A673 (cell line): ENCODE data around the gene SLC25A13. TPM values are rescaled to one million over a fixed set of nuclear protein-coding genes. Genes with fewer than 3 reads are reported as not detected.

Experiments
- BruUV-seq: library from RNA; stranded (reverse); fragments of 400-500 nt; replicated peaks from 2 replicates; lab custom pipeline; 2021; lab: Mats Ljungman, UMichigan
- CTCF ChIA-PET: fragments of 300-600 bp; sonication (Branson Sonifier 250); formaldehyde crosslinking; loops from one replicate; lab custom pipeline; 2022; ENCODE audit warnings: antibody characterized with exemption; lab: Charles Lee
- POLR2A ChIA-PET: fragments of 300-600 bp; sonication (Branson Sonifier 250); formaldehyde crosslinking; loops from one replicate; lab custom pipeline; 2022; ENCODE audit warnings: antibody characterized with exemption; ENCODE audit not compliant: low non-redundant PET; lab: Charles Lee
- DNase-seq: peaks from one replicate; pipeline ENCODE4 v3.0.0-alpha.2; 2015; ENCODE audit warnings: low spot score
- H3K27ac ChIP-seq: fragments of 200-600 bp; sonication (generic); 2 replicates; pipeline ENCODE4 v1.5.1; 2016; ENCODE audit warnings: mixed run types, low read depth, mild to moderate bottlenecking, mixed read lengths, antibody characterized with exemption, low read length; ENCODE audit not compliant: poor library complexity, severe bottlenecking
- H3K27me3 ChIP-seq: fragments of 200-600 bp; sonication (generic); replicated peaks from 2 replicates; pipeline ENCODE4 v1.6.1; 2017; ENCODE audit warnings: mixed run types, low read depth, mild to moderate bottlenecking, mixed read lengths, antibody characterized with exemption, low read length; ENCODE audit not compliant: insufficient read depth, poor library complexity
- H3K36me3 ChIP-seq: fragments of 200-600 bp; sonication (generic); 2 replicates; pipeline ENCODE4 v1.6.1; 2016; ENCODE audit warnings: mixed run types, mild to moderate bottlenecking, mixed read lengths, antibody characterized with exemption, low read length; ENCODE audit not compliant: insufficient read depth, poor library complexity, severe bottlenecking
- H3K4me1 ChIP-seq: fragments of 200-600 bp; sonication (generic); 2 replicates; pipeline ENCODE4 v1.6.1; 2017; ENCODE audit warnings: mixed run types, mild to moderate bottlenecking, mixed read lengths, antibody characterized with exemption, low read length; ENCODE audit not compliant: insufficient read depth, poor library complexity, severe bottlenecking
- H3K4me3 ChIP-seq: fragments of 200-600 bp; sonication (generic); 2 replicates; pipeline ENCODE4 v1.5.1; 2016; ENCODE audit warnings: low read depth, mixed run types, mild to moderate bottlenecking, mixed read lengths, low read length; ENCODE audit not compliant: poor library complexity, severe bottlenecking
- H3K9me3 ChIP-seq: fragments of 200-600 bp; sonication (generic); 2 replicates; pipeline ENCODE4 v1.6.1; 2016; ENCODE audit warnings: mixed run types, low read depth, mild to moderate bottlenecking, mixed read lengths, antibody characterized with exemption, low read length; ENCODE audit not compliant: poor library complexity, severe bottlenecking
- EZH2 ChIP-seq: fragments of 200-600 bp; sonication (generic); IDR thresholded peaks from 2 replicates; pipeline ENCODE4 v1.6.1; 2017; ENCODE audit warnings: borderline replicate concordance, low read depth, mild to moderate bottlenecking, mixed read lengths, antibody characterized with exemption, low read length; ENCODE audit not compliant: poor library complexity, severe bottlenecking
- intact Hi-C: fragments of 100-400 bp; cut with micrococcal nuclease; formaldehyde crosslinking; loops from one replicate; pipeline ENCODE4 v1.10.0; 2022; ENCODE audit not compliant: unreplicated experiment
- total RNA-seq: library from RNA; stranded (reverse); gene quantifications from 2 replicates; pipeline ENCODE4 v1.2.3, GENCODE V29; 2021
- TF ChIP-seq, protein P1 (sequence below): fragments of 300-800, 200-600 bp; sonication (generic); conservative IDR thresholded peaks from 2 replicates; pipeline ENCODE4 v1.5.1; 2017; ENCODE audit warnings: low read depth, mild to moderate bottlenecking, antibody characterized with exemption, low read length, moderate library complexity, mixed read lengths

SLC25A13 gene
- total RNA-seq, 1 experiment from 2014 or later, result 22.7 TPM

DNA sequence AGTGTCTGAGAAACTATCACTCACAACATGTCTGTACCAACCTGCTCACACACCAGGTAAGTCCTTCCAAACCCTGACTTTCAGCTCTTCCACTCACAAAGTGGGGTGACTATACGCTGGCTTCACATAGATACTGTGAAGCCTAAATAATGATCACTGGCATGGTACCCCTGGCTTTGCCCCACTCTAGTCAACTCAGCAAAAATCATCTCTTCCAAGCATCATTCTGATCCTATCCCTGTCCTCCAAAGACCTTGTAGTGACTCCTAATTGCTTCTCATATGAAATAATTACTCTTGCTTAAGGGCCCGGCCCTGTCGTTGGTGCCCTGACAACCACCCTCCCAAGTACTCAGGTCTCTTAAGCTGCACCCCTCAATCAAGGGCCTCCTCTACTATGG, 97.8 kb downstream of the SLC25A13 start:
- BruUV-seq, result no TSS peak
- no peak for TF ChIP-seq EZH2
- TF ChIP-seq, protein P1, sequence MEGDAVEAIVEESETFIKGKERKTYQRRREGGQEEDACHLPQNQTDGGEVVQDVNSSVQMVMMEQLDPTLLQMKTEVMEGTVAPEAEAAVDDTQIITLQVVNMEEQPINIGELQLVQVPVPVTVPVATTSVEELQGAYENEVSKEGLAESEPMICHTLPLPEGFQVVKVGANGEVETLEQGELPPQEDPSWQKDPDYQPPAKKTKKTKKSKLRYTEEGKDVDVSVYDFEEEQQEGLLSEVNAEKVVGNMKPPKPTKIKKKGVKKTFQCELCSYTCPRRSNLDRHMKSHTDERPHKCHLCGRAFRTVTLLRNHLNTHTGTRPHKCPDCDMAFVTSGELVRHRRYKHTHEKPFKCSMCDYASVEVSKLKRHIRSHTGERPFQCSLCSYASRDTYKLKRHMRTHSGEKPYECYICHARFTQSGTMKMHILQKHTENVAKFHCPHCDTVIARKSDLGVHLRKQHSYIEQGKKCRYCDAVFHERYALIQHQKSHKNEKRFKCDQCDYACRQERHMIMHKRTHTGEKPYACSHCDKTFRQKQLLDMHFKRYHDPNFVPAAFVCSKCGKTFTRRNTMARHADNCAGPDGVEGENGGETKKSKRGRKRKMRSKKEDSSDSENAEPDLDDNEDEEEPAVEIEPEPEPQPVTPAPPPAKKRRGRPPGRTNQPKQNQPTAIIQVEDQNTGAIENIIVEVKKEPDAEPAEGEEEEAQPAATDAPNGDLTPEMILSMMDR, result no peak
- POLR2A ChIA-PET, result no interaction called here
- no peaks in the 10 kb centered on the region for H3K9me3 ChIP-seq
- H3K4me1 ChIP-seq, result no peaks in the 10 kb centered on the region
- intact Hi-C loops, result loop anchor here (10.0 kb wide), 1 partner anchor 801 kb away; the partner anchor contains the start of gene DLX5
- DNase-seq, result no peak
- H3K4me3 ChIP-seq, result no peak overlapping the region
- H3K27me3 ChIP-seq, result no peaks in the 10 kb centered on the region
- no peaks in the 10 kb centered on the region for H3K36me3 ChIP-seq
- CTCF ChIA-PET, result no interaction called here
- H3K27ac ChIP-seq, result no peak overlapping the region

DNA sequence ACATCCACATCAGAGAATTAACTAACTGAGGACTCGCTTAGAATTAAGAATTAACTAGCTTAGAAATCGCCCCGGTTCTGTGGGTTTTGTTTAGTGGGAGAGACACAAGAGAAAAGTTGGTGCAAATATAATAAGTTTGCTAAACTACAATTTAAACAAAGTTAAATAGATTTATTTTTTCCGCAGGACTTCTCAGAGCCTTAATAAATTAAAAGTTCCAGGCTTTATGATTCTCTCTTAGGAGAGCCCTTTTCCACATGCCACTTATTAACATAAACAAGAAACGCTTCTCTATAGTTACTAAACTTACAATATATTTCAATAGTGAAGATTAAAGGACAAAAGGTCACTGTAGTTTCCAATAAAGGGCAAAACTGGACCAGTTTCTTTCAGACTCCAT, 100.0 kb downstream of the SLC25A13 start:
- POLR2A ChIA-PET, result no interaction called here
- intact Hi-C loops, result loop anchor here (10.0 kb wide), 1 partner anchor 803 kb away; the partner anchor contains the start of gene DLX5

DNA sequence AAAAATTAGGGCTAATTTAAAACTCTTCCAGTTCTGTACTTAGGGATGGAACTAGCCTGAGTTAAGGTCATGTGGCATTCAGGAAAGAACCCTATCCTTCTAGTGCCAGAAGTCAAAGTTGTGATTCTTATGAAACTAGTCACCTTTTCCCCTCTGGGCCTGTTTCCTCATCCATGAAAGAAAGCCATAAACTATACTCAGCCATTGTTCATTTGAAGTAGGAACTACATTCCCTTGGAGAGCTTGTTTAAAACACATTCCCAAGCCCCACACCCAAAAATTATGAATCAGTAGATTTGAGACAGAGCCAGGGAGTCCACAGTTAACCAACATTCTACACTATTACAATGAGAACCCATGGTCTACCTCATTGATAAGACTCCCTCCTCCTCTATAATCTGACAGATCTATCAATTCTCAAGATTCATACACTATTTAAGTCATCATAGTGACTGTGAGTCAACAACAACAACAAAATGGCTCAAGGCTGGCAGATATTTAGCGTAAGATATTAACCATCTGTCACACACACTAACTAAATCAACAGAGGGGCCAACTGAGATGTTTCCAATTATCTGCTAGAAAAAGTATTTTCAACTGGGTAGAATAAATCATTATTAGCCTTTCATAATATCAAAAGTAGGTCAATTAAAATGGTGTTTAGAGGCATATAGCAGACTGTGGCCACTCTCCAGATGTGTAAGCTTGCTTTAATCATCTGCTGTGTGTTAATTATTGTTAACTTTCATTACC, 102.3 kb downstream of the SLC25A13 start:
- Histone ChIP-seq H3K27me3 (no peaks in the 10 kb centered on the region), H3K4me1 (no peaks in the 10 kb centered on the region), H3K9me3 (no peaks in the 10 kb centered on the region), H3K36me3 (no peaks in the 10 kb centered on the region), H3K27ac (no peak overlapping the region), H3K4me3 (no peak overlapping the region)
- DNase-seq, result no peak
- intact Hi-C loops, result loop anchor here (10.0 kb wide), 1 partner anchor 805 kb away; the partner anchor contains the start of gene DLX5
- no TSS peak for BruUV-seq
- POLR2A ChIA-PET, result no interaction called here
- TF ChIP-seq, protein P1, result no peak
- TF ChIP-seq EZH2, result no peak
- CTCF ChIA-PET, result no interaction called here

More for the DNA sequence above, 100.0 kb downstream of the SLC25A13 start:
- CTCF ChIA-PET, result no interaction called here
- Histone ChIP-seq H3K9me3 (no peaks in the 10 kb centered on the region), H3K36me3 (no peaks in the 10 kb centered on the region), H3K27ac (no peak overlapping the region), H3K4me1 (no peaks in the 10 kb centered on the region), H3K4me3 (no peak overlapping the region), H3K27me3 (no peaks in the 10 kb centered on the region)
- no TSS peak for BruUV-seq
- DNase-seq, result no peak
- TF ChIP-seq EZH2, result no peak
- TF ChIP-seq, protein P1, result no peak
